HepG2 (cell line): ENCODE data around the gene NOSIP. TPM values are rescaled to one million over a fixed set of nuclear protein-coding genes. Genes with fewer than 3 reads are reported as not detected.

ENCODE experiments used
- ATM ChIP-seq: fragments of 450-650 bp; IDR thresholded peaks from 2 replicates; pipeline ENCODE4 v1.7.1; 2017; ENCODE audit warnings: mild to moderate bottlenecking, borderline replicate concordance
- CCDC6 ChIP-seq: sonication (generic); formaldehyde crosslinking; IDR thresholded peaks from 2 replicates; pipeline ENCODE4 v1.8.1; 2022; ENCODE audit warnings: mild to moderate bottlenecking, missing genetic modification reagents, moderate library complexity
- KLF15 ChIP-seq: sonication (generic); formaldehyde crosslinking; IDR thresholded peaks from 2 replicates; pipeline ENCODE4 v1.8.1; 2023; ENCODE audit warnings: borderline replicate concordance, mild to moderate bottlenecking, inconsistent platforms, missing genetic modification reagents, mixed read lengths
- MTA1 ChIP-seq: sonication (generic); formaldehyde crosslinking; IDR thresholded peaks from 2 replicates; pipeline ENCODE4 v1.4.0; 2020; ENCODE audit warnings: missing genetic modification reagents, mild to moderate bottlenecking, borderline replicate concordance
- NFYB ChIP-seq: sonication (generic); formaldehyde crosslinking; IDR thresholded peaks from 2 replicates; pipeline ENCODE4 v1.4.0; 2020; ENCODE audit warnings: missing genetic modification reagents
- NR2C2 ChIP-seq: sonication (generic); formaldehyde crosslinking; IDR thresholded peaks from 2 replicates; pipeline ENCODE4 v1.4.0; 2020; ENCODE audit warnings: missing genetic modification reagents, mild to moderate bottlenecking, moderate library complexity, borderline replicate concordance
- PLRG1 ChIP-seq: fragments of 450-650 bp; conservative IDR thresholded peaks from 2 replicates; pipeline ENCODE4 v1.6.1; 2016
- ZSCAN25 ChIP-seq: sonication (generic); formaldehyde crosslinking; IDR thresholded peaks from 2 replicates; pipeline ENCODE4 v1.8.0; 2022; ENCODE audit warnings: mild to moderate bottlenecking, missing genetic modification reagents
- polyA plus RNA-seq, 8 experiments: library from polyadenylated mRNA; depleted of rRNA in 3 of 8; stranded (reverse) in 7 of 8; unstranded in 1 of 8; fragments of >200 nt; fragmentation: Illumina TruSeq in 4 of 8; extraction: Trizol in 4 of 8; gene quantifications; 2 replicates each; pipeline versions ENCODE4 v1.2.1 to v1.2.3, GENCODE V29; 2011 to 2016; ENCODE audit warnings: low read depth in 4 of 8, missing spikeins in 1 of 8, mixed read lengths in 1 of 8; ENCODE audit not compliant: insufficient read depth in 1 of 8
- total RNA-seq, 5 experiments: library from RNA; depleted of rRNA; stranded (reverse); fragments of >200 nt; fragmentation: Illumina TruSeq; extraction: Trizol; gene quantifications; 2 replicates each; pipeline ENCODE4 v1.2.3, GENCODE V29; 2016; ENCODE audit warnings: low read depth in 1 of 5
- TF ChIP-seq, protein P1 (sequence below): sonication (generic); formaldehyde crosslinking; IDR thresholded peaks from 2 replicates; pipeline ENCODE4 v1.5.0; 2020; ENCODE audit warnings: mild to moderate bottlenecking, missing genetic modification reagents, borderline replicate concordance
- TF ChIP-seq, protein P2 (sequence below): sonication (generic); formaldehyde crosslinking; IDR thresholded peaks from 2 replicates; pipeline ENCODE4 v1.5.1; 2020; ENCODE audit warnings: missing genetic modification reagents, mild to moderate bottlenecking, borderline replicate concordance
- TF ChIP-seq, protein P3 (sequence below): sonication (generic); formaldehyde crosslinking; IDR thresholded peaks from 2 replicates; pipeline ENCODE4 v1.5.1; 2020; ENCODE audit warnings: missing genetic modification reagents, mild to moderate bottlenecking, borderline replicate concordance
- TF ChIP-seq, protein P4 (sequence below): sonication (generic); formaldehyde crosslinking; IDR thresholded peaks from 2 replicates; pipeline ENCODE4 v1.4.0; 2020; ENCODE audit warnings: mild to moderate bottlenecking, missing genetic modification reagents
- TF ChIP-seq, protein P5 (sequence below): sonication (generic); formaldehyde crosslinking; IDR thresholded peaks from 2 replicates; pipeline ENCODE4 v1.4.0; 2020; ENCODE audit warnings: missing genetic modification reagents, borderline replicate concordance

The NOSIP gene
- total and polyA plus RNA-seq, 2 of the 13 experiments (the other 11 are each of a cell fraction or from before 2014, with no cell fraction given), result 54.3 to 78.0 TPM

DNA sequence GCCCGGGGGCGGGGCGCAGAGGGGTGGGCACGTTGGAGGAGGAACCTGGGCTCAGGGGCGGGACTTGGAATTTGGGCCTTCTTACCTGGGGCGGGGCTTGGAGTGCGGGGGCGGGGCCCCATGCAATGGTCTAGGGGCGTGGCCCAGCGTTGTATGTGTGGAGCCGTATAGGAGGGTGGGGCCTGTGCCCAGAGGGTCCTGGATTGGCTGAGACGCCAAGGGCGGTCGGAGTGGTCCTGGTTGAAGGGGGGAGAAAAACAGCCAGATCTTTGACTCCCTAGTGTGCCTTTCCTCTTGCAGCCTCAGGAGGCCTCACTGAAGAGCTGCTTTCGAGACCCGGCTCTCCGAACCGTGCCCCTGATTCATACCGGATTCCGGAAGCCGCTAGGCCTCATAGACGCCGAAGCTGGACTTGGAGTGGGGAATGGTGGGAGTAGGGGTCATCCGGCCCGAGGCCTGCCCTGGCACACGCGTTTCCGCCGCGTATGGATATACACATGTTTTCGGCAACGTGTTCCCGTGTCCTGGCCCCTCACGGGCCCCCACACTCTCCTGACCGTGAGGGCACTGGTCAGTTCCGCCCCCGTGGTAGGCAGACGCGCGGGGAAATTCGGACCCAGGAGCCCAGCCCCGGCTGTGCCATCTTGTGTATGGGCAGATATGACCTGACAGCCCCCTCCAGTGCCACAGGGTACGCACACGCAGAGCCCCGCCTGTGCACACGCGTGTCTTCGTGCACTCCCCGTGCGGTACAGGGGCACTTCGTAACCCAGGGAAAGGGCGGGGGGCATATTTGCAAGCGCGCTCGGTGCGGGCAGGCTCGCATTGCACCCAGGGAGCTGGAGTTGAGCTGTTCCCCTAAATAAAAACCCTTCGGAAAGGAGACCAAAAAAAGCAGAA lies 10.0 kb upstream of the NOSIP start (continued):
- TF ChIP-seq, protein P1, sequence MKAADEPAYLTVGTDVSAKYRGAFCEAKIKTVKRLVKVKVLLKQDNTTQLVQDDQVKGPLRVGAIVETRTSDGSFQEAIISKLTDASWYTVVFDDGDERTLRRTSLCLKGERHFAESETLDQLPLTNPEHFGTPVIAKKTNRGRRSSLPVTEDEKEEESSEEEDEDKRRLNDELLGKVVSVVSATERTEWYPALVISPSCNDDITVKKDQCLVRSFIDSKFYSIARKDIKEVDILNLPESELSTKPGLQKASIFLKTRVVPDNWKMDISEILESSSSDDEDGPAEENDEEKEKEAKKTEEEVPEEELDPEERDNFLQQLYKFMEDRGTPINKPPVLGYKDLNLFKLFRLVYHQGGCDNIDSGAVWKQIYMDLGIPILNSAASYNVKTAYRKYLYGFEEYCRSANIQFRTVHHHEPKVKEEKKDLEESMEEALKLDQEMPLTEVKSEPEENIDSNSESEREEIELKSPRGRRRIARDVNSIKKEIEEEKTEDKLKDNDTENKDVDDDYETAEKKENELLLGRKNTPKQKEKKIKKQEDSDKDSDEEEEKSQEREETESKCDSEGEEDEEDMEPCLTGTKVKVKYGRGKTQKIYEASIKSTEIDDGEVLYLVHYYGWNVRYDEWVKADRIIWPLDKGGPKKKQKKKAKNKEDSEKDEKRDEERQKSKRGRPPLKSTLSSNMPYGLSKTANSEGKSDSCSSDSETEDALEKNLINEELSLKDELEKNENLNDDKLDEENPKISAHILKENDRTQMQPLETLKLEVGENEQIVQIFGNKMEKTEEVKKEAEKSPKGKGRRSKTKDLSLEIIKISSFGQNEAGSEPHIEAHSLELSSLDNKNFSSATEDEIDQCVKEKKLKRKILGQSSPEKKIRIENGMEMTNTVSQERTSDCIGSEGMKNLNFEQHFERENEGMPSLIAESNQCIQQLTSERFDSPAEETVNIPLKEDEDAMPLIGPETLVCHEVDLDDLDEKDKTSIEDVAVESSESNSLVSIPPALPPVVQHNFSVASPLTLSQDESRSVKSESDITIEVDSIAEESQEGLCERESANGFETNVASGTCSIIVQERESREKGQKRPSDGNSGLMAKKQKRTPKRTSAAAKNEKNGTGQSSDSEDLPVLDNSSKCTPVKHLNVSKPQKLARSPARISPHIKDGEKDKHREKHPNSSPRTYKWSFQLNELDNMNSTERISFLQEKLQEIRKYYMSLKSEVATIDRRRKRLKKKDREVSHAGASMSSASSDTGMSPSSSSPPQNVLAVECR (CRISPR knock-in tag), result peak; percentile 68
- TF ChIP-seq NR2C2 (CRISPR knock-in tag) (peak; percentile 60), PLRG1 (no peak), MTA1 (CRISPR knock-in tag) (peak; percentile 23; the same call in 1 of the 2 replicates), ATM (no peak), KLF15 (CRISPR knock-in tag) (peak; percentile 68; the same call in 1 of the 2 replicates), ZSCAN25 (CRISPR knock-in tag) (no peak), CCDC6 (no peak; the same call in 1 of the 2 replicates), NFYB (peak; percentile 72)
- TF ChIP-seq, protein P2, sequence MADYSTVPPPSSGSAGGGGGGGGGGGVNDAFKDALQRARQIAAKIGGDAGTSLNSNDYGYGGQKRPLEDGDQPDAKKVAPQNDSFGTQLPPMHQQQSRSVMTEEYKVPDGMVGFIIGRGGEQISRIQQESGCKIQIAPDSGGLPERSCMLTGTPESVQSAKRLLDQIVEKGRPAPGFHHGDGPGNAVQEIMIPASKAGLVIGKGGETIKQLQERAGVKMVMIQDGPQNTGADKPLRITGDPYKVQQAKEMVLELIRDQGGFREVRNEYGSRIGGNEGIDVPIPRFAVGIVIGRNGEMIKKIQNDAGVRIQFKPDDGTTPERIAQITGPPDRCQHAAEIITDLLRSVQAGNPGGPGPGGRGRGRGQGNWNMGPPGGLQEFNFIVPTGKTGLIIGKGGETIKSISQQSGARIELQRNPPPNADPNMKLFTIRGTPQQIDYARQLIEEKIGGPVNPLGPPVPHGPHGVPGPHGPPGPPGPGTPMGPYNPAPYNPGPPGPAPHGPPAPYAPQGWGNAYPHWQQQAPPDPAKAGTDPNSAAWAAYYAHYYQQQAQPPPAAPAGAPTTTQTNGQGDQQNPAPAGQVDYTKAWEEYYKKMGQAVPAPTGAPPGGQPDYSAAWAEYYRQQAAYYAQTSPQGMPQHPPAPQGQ (CRISPR knock-in tag), result no peak
- TF ChIP-seq, protein P3, sequence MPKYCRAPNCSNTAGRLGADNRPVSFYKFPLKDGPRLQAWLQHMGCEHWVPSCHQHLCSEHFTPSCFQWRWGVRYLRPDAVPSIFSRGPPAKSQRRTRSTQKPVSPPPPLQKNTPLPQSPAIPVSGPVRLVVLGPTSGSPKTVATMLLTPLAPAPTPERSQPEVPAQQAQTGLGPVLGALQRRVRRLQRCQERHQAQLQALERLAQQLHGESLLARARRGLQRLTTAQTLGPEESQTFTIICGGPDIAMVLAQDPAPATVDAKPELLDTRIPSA (CRISPR knock-in tag), result no peak
- TF ChIP-seq, protein P4, sequence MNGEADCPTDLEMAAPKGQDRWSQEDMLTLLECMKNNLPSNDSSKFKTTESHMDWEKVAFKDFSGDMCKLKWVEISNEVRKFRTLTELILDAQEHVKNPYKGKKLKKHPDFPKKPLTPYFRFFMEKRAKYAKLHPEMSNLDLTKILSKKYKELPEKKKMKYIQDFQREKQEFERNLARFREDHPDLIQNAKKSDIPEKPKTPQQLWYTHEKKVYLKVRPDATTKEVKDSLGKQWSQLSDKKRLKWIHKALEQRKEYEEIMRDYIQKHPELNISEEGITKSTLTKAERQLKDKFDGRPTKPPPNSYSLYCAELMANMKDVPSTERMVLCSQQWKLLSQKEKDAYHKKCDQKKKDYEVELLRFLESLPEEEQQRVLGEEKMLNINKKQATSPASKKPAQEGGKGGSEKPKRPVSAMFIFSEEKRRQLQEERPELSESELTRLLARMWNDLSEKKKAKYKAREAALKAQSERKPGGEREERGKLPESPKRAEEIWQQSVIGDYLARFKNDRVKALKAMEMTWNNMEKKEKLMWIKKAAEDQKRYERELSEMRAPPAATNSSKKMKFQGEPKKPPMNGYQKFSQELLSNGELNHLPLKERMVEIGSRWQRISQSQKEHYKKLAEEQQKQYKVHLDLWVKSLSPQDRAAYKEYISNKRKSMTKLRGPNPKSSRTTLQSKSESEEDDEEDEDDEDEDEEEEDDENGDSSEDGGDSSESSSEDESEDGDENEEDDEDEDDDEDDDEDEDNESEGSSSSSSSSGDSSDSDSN, result peak; percentile 62
- TF ChIP-seq, protein P5, sequence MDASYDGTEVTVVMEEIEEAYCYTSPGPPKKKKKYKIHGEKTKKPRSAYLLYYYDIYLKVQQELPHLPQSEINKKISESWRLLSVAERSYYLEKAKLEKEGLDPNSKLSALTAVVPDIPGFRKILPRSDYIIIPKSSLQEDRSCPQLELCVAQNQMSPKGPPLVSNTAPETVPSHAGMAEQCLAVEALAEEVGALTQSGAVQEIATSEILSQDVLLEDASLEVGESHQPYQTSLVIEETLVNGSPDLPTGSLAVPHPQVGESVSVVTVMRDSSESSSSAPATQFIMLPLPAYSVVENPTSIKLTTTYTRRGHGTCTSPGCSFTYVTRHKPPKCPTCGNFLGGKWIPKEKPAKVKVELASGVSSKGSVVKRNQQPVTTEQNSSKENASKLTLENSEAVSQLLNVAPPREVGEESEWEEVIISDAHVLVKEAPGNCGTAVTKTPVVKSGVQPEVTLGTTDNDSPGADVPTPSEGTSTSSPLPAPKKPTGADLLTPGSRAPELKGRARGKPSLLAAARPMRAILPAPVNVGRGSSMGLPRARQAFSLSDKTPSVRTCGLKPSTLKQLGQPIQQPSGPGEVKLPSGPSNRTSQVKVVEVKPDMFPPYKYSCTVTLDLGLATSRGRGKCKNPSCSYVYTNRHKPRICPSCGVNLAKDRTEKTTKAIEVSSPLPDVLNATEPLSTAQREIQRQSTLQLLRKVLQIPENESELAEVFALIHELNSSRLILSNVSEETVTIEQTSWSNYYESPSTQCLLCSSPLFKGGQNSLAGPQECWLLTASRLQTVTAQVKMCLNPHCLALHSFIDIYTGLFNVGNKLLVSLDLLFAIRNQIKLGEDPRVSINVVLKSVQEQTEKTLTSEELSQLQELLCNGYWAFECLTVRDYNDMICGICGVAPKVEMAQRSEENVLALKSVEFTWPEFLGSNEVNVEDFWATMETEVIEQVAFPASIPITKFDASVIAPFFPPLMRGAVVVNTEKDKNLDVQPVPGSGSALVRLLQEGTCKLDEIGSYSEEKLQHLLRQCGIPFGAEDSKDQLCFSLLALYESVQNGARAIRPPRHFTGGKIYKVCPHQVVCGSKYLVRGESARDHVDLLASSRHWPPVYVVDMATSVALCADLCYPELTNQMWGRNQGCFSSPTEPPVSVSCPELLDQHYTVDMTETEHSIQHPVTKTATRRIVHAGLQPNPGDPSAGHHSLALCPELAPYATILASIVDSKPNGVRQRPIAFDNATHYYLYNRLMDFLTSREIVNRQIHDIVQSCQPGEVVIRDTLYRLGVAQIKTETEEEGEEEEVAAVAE (CRISPR knock-in tag), result no peak
